Esophagus squamous epithelium (tissue), 4 donors: ENCODE results near the gene TSPYL4.

ENCODE experiments used
- POLR2A ChIP-seq, 4 donors: fragments of 450-650 bp; IDR thresholded peaks; one replicate each; pipeline ENCODE4 v1.6.1; 2017; ENCODE audit warnings: antibody characterized with exemption in 4 of 4, mild to moderate bottlenecking in 4 of 4, moderate library complexity in 3 of 4
- TF ChIP-seq, protein P1 (sequence below), 6 experiments: fragments of 450-650 bp in 4 of 6; fragments of 200-600 bp in 2 of 6; sonication (generic) in 2 of 6; IDR thresholded peaks; one replicate each; pipeline ENCODE4 v1.5.1; 2016 to 2019; ENCODE audit warnings: antibody characterized with exemption in 6 of 6, mild to moderate bottlenecking in 4 of 6, moderate library complexity in 4 of 6

DNA sequence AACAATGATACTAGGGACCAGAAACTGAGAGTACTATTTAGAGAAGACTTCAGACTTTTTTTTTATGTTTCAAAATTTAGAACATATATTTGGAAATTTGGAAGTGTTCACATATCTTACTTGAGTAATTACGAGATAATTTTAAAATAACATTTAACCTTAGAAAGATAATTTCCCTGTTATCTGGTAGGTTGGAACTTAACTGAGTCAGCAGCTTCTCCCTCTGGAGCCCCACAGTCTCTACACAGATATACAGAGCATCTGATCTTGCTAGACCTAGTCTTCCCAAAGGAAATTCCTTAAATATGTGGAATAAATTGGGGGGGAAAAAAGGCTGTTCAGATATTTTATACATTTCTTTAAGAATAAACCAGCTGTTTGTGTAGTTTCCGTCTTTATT lies 48.6 kb downstream of the TSPYL4 start:
- TF ChIP-seq, protein P1, sequence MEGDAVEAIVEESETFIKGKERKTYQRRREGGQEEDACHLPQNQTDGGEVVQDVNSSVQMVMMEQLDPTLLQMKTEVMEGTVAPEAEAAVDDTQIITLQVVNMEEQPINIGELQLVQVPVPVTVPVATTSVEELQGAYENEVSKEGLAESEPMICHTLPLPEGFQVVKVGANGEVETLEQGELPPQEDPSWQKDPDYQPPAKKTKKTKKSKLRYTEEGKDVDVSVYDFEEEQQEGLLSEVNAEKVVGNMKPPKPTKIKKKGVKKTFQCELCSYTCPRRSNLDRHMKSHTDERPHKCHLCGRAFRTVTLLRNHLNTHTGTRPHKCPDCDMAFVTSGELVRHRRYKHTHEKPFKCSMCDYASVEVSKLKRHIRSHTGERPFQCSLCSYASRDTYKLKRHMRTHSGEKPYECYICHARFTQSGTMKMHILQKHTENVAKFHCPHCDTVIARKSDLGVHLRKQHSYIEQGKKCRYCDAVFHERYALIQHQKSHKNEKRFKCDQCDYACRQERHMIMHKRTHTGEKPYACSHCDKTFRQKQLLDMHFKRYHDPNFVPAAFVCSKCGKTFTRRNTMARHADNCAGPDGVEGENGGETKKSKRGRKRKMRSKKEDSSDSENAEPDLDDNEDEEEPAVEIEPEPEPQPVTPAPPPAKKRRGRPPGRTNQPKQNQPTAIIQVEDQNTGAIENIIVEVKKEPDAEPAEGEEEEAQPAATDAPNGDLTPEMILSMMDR (IDR thresholded peaks at IDR 0.05), result no peak
- no peak for TF ChIP-seq POLR2A (IDR thresholded peaks at IDR 0.05)
